Measurements from ENCODE around the gene MTM1.

DNA sequence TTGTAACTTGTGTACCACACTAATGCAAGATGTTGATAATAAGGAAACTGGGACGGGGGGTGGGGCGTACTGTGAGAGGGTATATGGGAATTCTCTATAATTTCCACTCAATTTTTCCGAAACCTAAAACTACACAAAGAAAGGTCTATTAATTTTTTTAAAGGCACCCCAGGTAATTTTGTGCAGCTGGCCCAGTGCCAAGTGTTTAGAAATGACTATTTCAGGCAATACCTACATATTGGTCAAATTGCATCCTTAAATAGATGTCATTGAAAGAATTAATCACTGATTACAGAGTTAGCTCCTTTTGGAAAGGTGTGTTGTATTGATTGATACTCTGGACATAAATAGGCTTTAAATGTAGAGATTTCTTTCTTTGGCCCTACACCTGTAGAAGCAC is 114.7 kb downstream of the MTM1 start:
- TF ChIP-seq, protein P1, sequence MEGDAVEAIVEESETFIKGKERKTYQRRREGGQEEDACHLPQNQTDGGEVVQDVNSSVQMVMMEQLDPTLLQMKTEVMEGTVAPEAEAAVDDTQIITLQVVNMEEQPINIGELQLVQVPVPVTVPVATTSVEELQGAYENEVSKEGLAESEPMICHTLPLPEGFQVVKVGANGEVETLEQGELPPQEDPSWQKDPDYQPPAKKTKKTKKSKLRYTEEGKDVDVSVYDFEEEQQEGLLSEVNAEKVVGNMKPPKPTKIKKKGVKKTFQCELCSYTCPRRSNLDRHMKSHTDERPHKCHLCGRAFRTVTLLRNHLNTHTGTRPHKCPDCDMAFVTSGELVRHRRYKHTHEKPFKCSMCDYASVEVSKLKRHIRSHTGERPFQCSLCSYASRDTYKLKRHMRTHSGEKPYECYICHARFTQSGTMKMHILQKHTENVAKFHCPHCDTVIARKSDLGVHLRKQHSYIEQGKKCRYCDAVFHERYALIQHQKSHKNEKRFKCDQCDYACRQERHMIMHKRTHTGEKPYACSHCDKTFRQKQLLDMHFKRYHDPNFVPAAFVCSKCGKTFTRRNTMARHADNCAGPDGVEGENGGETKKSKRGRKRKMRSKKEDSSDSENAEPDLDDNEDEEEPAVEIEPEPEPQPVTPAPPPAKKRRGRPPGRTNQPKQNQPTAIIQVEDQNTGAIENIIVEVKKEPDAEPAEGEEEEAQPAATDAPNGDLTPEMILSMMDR (IDR thresholded peaks at IDR 0.05; ENCODE audit: insufficient read depth, low read depth, low read length): no peak
- TF ChIP-seq EZH2 (IDR thresholded peaks at IDR 0.05; ENCODE audit: insufficient read depth, low read length): no peak
